ENCODE results near the gene DTNA.
"Not testable (repeated sequence)": the region's sequence is repeated elsewhere in the genome, so short reads cannot be mapped to it uniquely, and the experiment has no call there.

The DTNA gene

GRCh38 chr18:34709750-34710441, at the start of gene DTNA:
DTNA (plus strand) TSS chr18:34710298; CDS start chr18:34755977, 45,679 bp downstream.
- TF ChIP-seq CTCF (IDR thresholded peaks at IDR 0.05; ENCODE audit: low read length, missing control alignments), result no peak
- DNase-seq (ENCODE audit: low read depth), result peak; percentile 97
- H3K4me3 ChIP-seq (replicated peaks; ENCODE audit: low read depth, low read length), result peak within 1 kb of the TSS; percentile 51

- TF ChIP-seq CTCF (IDR thresholded peaks at IDR 0.05; ENCODE audit: low read length, missing control alignments), result no peak
- H3K4me3 ChIP-seq (replicated peaks; ENCODE audit: low read depth, low read length), result no peak overlapping the region
- no peak for DNase-seq (ENCODE audit: low read depth)
Measured at GRCh38 chr18:34660572-34660971, 49.5 kb upstream of the DTNA start.

GRCh38 chr18:34661464-34662087, 48.5 kb upstream of the DTNA start:
- no peak overlapping the region for H3K4me3 ChIP-seq (replicated peaks; ENCODE audit: low read depth, low read length)
- TF ChIP-seq CTCF (IDR thresholded peaks at IDR 0.05; ENCODE audit: low read length, missing control alignments), result peak; percentile 91
- DNase-seq (ENCODE audit: low read depth), result peak; percentile 60

- H3K4me3 ChIP-seq (replicated peaks; ENCODE audit: low read depth, low read length), result no peak overlapping the region
- no peak for DNase-seq (ENCODE audit: low read depth)
- no peak for TF ChIP-seq CTCF (IDR thresholded peaks at IDR 0.05; ENCODE audit: low read length, missing control alignments)
Measured at GRCh38 chr18:34676816-34677574, 33.1 kb upstream of the DTNA start.

- DNase-seq (ENCODE audit: low read depth); H3K4me3 ChIP-seq (replicated peaks; ENCODE audit: low read depth, low read length): not testable (repeated sequence)
Measured at GRCh38 chr18:34689750-34690149, 20.3 kb upstream of the DTNA start.

- DNase-seq (ENCODE audit: low read depth), result no peak
- no peak for TF ChIP-seq CTCF (IDR thresholded peaks at IDR 0.05; ENCODE audit: low read length, missing control alignments)
- H3K4me3 ChIP-seq (replicated peaks; ENCODE audit: low read depth, low read length), result no peak overlapping the region
Measured at GRCh38 chr18:34691614-34692013, 18.5 kb upstream of the DTNA start.

- no peak for TF ChIP-seq CTCF (IDR thresholded peaks at IDR 0.05; ENCODE audit: low read length, missing control alignments)
- H3K4me3 ChIP-seq (replicated peaks; ENCODE audit: low read depth, low read length), result no peak overlapping the region
- peak; percentile 34 for DNase-seq (ENCODE audit: low read depth)
Measured at GRCh38 chr18:34694591-34695165, 15.4 kb upstream of the DTNA start.
